Measurements from ENCODE around the gene IPO4. TPM values are rescaled to one million over a fixed set of nuclear protein-coding genes. Genes with fewer than 3 reads are reported as not detected.

IPO4 gene
- total and polyA plus RNA-seq, 2 experiments from 2014 or later = 34.2 to 105 TPM

- TF ChIP-seq ZNF462 (CRISPR knock-in tag; IDR thresholded peaks at IDR 0.05) (no peak), JUNB (IDR thresholded peaks at IDR 0.05; ENCODE audit: unreplicated experiment) (no peak)
These were observed 18.5 kb upstream of the IPO4 start (continued) for GRCh38 chr14:24207104-24207551.

- no peaks in the 10 kb centered on the region for H3K9me2 ChIP-seq (ENCODE audit: insufficient read depth)
- H3K4me2 ChIP-seq = no peak overlapping the region
- H3K27ac Mint-ChIP-seq = no peak overlapping the region
- H4K20me1 ChIP-seq (replicated peaks; ENCODE audit: insufficient read depth) = no peaks in the 10 kb centered on the region; the same call in 1 of the 2 replicates
- ATAC-seq (no peak), DNase-seq (ENCODE audit: low spot score) (no peak)
- no peak overlapping the region for H3K4me3 ChIP-seq
- peaks cover 82% of the 10 kb centered on the region for H3K36me3 Mint-ChIP-seq (ENCODE audit: low read depth)
- peaks cover 10% of the 10 kb centered on the region; the same call in 1 of the 2 replicates for H3K4me1 ChIP-seq (ENCODE audit: insufficient read depth)
- H3K27me3 Mint-ChIP-seq (ENCODE audit: insufficient read depth, low read depth, poor library complexity) = peaks cover 8% of the 10 kb centered on the region
- no peak overlapping the region; the same call in 2 of the 3 replicates for H3K4me3 Mint-ChIP-seq
- H2AFZ ChIP-seq = no peak overlapping the region
- no peak overlapping the region for H3K27ac ChIP-seq (ENCODE audit: low read depth)
- H3K9me3 Mint-ChIP-seq = peaks cover 12% of the 10 kb centered on the region
- H3K4me1 Mint-ChIP-seq = peaks cover 23% of the 10 kb centered on the region
- no peaks in the 10 kb centered on the region for H3K79me2 ChIP-seq (replicated peaks; ENCODE audit: insufficient read depth)
- no peaks in the 10 kb centered on the region for H3K27me3 ChIP-seq (ENCODE audit: insufficient read depth)
- H3K36me3 ChIP-seq (ENCODE audit: insufficient read depth) = peaks cover 13% of the 10 kb centered on the region
- peaks cover 2% of the 10 kb centered on the region for H3F3A ChIP-seq (replicated peaks; ENCODE audit: low read depth)
- TF ChIP-seq ETS1 (IDR thresholded peaks at IDR 0.05) = no peak
- TF ChIP-seq ZNF331 (CRISPR knock-in tag; IDR thresholded peaks at IDR 0.05; ENCODE audit: low read depth) = no peak
- no peak for TF ChIP-seq EZH2 (IDR thresholded peaks at IDR 0.05; ENCODE audit: low read depth, unreplicated experiment)
- TF ChIP-seq REST (IDR thresholded peaks at IDR 0.05; ENCODE audit: unreplicated experiment) = no peak
These were observed 17.9 kb upstream of the IPO4 start for GRCh38 chr14:24206260-24207103.
